A673 (cell line): Measurements from ENCODE around the gene DET1. TPM values are rescaled to one million over a fixed set of nuclear protein-coding genes. Genes with fewer than 3 reads are reported as not detected.

Experiments used
- BruUV-seq: library from RNA; stranded (reverse); fragments of 400-500 nt; replicated peaks from 2 replicates; lab custom pipeline; 2021; lab: Mats Ljungman, UMichigan
- CTCF ChIA-PET: fragments of 300-600 bp; sonication (Branson Sonifier 250); formaldehyde crosslinking; loops from one replicate; lab custom pipeline; 2022; ENCODE audit warnings: antibody characterized with exemption; lab: Charles Lee
- POLR2A ChIA-PET: fragments of 300-600 bp; sonication (Branson Sonifier 250); formaldehyde crosslinking; loops from one replicate; lab custom pipeline; 2022; ENCODE audit warnings: antibody characterized with exemption; ENCODE audit not compliant: low non-redundant PET; lab: Charles Lee
- DNase-seq: peaks from one replicate; pipeline ENCODE4 v3.0.0-alpha.2; 2015; ENCODE audit warnings: low spot score
- H3K27ac ChIP-seq: fragments of 200-600 bp; sonication (generic); 2 replicates; pipeline ENCODE4 v1.5.1; 2016; ENCODE audit warnings: mixed run types, low read depth, mild to moderate bottlenecking, mixed read lengths, antibody characterized with exemption, low read length; ENCODE audit not compliant: poor library complexity, severe bottlenecking
- H3K27me3 ChIP-seq: fragments of 200-600 bp; sonication (generic); replicated peaks from 2 replicates; pipeline ENCODE4 v1.6.1; 2017; ENCODE audit warnings: mixed run types, low read depth, mild to moderate bottlenecking, mixed read lengths, antibody characterized with exemption, low read length; ENCODE audit not compliant: insufficient read depth, poor library complexity
- H3K36me3 ChIP-seq: fragments of 200-600 bp; sonication (generic); 2 replicates; pipeline ENCODE4 v1.6.1; 2016; ENCODE audit warnings: mixed run types, mild to moderate bottlenecking, mixed read lengths, antibody characterized with exemption, low read length; ENCODE audit not compliant: insufficient read depth, poor library complexity, severe bottlenecking
- H3K4me1 ChIP-seq: fragments of 200-600 bp; sonication (generic); 2 replicates; pipeline ENCODE4 v1.6.1; 2017; ENCODE audit warnings: mixed run types, mild to moderate bottlenecking, mixed read lengths, antibody characterized with exemption, low read length; ENCODE audit not compliant: insufficient read depth, poor library complexity, severe bottlenecking
- H3K4me3 ChIP-seq: fragments of 200-600 bp; sonication (generic); 2 replicates; pipeline ENCODE4 v1.5.1; 2016; ENCODE audit warnings: low read depth, mixed run types, mild to moderate bottlenecking, mixed read lengths, low read length; ENCODE audit not compliant: poor library complexity, severe bottlenecking
- H3K9me3 ChIP-seq: fragments of 200-600 bp; sonication (generic); 2 replicates; pipeline ENCODE4 v1.6.1; 2016; ENCODE audit warnings: mixed run types, low read depth, mild to moderate bottlenecking, mixed read lengths, antibody characterized with exemption, low read length; ENCODE audit not compliant: poor library complexity, severe bottlenecking
- CTCF ChIP-seq: fragments of 300-800, 200-600 bp; sonication (generic); conservative IDR thresholded peaks from 2 replicates; pipeline ENCODE4 v1.5.1; 2017; ENCODE audit warnings: low read depth, mild to moderate bottlenecking, antibody characterized with exemption, low read length, moderate library complexity, mixed read lengths
- EZH2 ChIP-seq: fragments of 200-600 bp; sonication (generic); IDR thresholded peaks from 2 replicates; pipeline ENCODE4 v1.6.1; 2017; ENCODE audit warnings: borderline replicate concordance, low read depth, mild to moderate bottlenecking, mixed read lengths, antibody characterized with exemption, low read length; ENCODE audit not compliant: poor library complexity, severe bottlenecking
- intact Hi-C: fragments of 100-400 bp; cut with micrococcal nuclease; formaldehyde crosslinking; loops from one replicate; pipeline ENCODE4 v1.10.0; 2022; ENCODE audit not compliant: unreplicated experiment
- total RNA-seq: library from RNA; stranded (reverse); gene quantifications from 2 replicates; pipeline ENCODE4 v1.2.3, GENCODE V29; 2021

Gene DET1
- total RNA-seq, 1 experiment from 2014 or later = 7.7 TPM

- ChIA-PET POLR2A (no interaction called here), CTCF (no interaction called here)
- peaks cover 57% of the 10 kb centered on the region for H3K36me3 ChIP-seq
Observed at GRCh38 chr15:88463870-88464532, 82.5 kb downstream of the DET1 start.

More at GRCh38 chr15:88463870-88464532, 82.5 kb downstream of the DET1 start:
- Histone ChIP-seq H3K4me3 (no peak overlapping the region), H3K4me1 (no peaks in the 10 kb centered on the region), H3K27ac (no peak overlapping the region), H3K9me3 (no peaks in the 10 kb centered on the region), H3K27me3 (no peaks in the 10 kb centered on the region)
- DNase-seq = no peak
- intact Hi-C loops = no loop called here
- TF ChIP-seq CTCF (no peak), EZH2 (no peak)
- no TSS peak for BruUV-seq

Other genes with a start within 250 kb of the DET1 start
- gene MRPL46, start 79.3 kb downstream of the DET1 start, total RNA-seq = 41.4 and 44.2 TPM in 2 replicates
- gene MRPS11, start 79.0 kb downstream of the DET1 start, total RNA-seq = 84.3 and 90.0 TPM in 2 replicates
- 44.4 and 52.4 TPM in 2 replicates for gene AEN, start 74.7 kb upstream of the DET1 start, total RNA-seq
- 1.8 and 3.3 TPM in 2 replicates for gene ISG20, start 92.3 kb upstream of the DET1 start, total RNA-seq